ENCODE data around the gene COX6A1.
"Not testable (repeated sequence)": the region's sequence is repeated elsewhere in the genome, so short reads cannot be mapped to it uniquely, and the experiment has no call there.

Gene COX6A1

GRCh38 chr12:120479458-120479857 lies 41.5 kb downstream of the COX6A1 start:
- Histone ChIP-seq H3K27me3 (ENCODE audit: control insufficient read depth in 2 of 2, insufficient read depth in 2 of 2, low read length in 2 of 2) (no peaks in the 10 kb centered on the region), H3K4me3 (ENCODE audit: low read length in 2 of 2) (no peak overlapping the region), H3K9me3 (ENCODE audit: control insufficient read depth in 2 of 2, low read length in 2 of 2) (no peaks in the 10 kb centered on the region), H3K27ac (ENCODE audit: low read depth in 2 of 2, low read length in 2 of 2) (no peak overlapping the region), H3K4me1 (ENCODE audit: control insufficient read depth in 2 of 2, insufficient read depth in 2 of 2, low read length in 2 of 2) (peaks cover 0 to 2% of the 10 kb centered on the region in 2 donors), H3K9ac (ENCODE audit: low read depth in 1 of 2, low read length in 2 of 2) (no peak overlapping the region), H3K36me3 (ENCODE audit: control insufficient read depth in 2 of 2, insufficient read depth in 2 of 2, low read length in 2 of 2) (no peaks in the 10 kb centered on the region)

GRCh38 chr12:120480211-120480610 lies 42.3 kb downstream of the COX6A1 start:
- H3K4me1 ChIP-seq (ENCODE audit: control insufficient read depth in 2 of 2, insufficient read depth in 2 of 2, low read length in 2 of 2) = peaks cover 0 to 2% of the 10 kb centered on the region in 2 donors
- H3K27me3 ChIP-seq (ENCODE audit: control insufficient read depth in 2 of 2, insufficient read depth in 2 of 2, low read length in 2 of 2) = no peaks in the 10 kb centered on the region
- no peaks in the 10 kb centered on the region for H3K9me3 ChIP-seq (ENCODE audit: control insufficient read depth in 2 of 2, low read length in 2 of 2)
- no peak overlapping the region for H3K4me3 ChIP-seq (ENCODE audit: low read length in 2 of 2)
- H3K36me3 ChIP-seq (ENCODE audit: control insufficient read depth in 2 of 2, insufficient read depth in 2 of 2, low read length in 2 of 2) = no peaks in the 10 kb centered on the region
- H3K9ac ChIP-seq (ENCODE audit: low read depth in 1 of 2, low read length in 2 of 2) = no peak overlapping the region
- no peak overlapping the region for H3K27ac ChIP-seq (ENCODE audit: low read depth in 2 of 2, low read length in 2 of 2)

- H3K4me3 ChIP-seq (ENCODE audit: low read length in 2 of 2) = no peak overlapping the region
Observed at GRCh38 chr12:120481022-120481767, 43.3 kb downstream of the COX6A1 start.

GRCh38 chr12:120483621-120484020 lies 45.7 kb downstream of the COX6A1 start:
- H3K4me1 ChIP-seq (ENCODE audit: control insufficient read depth in 2 of 2, insufficient read depth in 2 of 2, low read length in 2 of 2) = peaks cover 0 to 2% of the 10 kb centered on the region in 2 donors
- no peaks in the 10 kb centered on the region for H3K9me3 ChIP-seq (ENCODE audit: control insufficient read depth in 2 of 2, low read length in 2 of 2)
- no peak overlapping the region for H3K4me3 ChIP-seq (ENCODE audit: low read length in 2 of 2)
- H3K27me3 ChIP-seq (ENCODE audit: control insufficient read depth in 2 of 2, insufficient read depth in 2 of 2, low read length in 2 of 2) = no peaks in the 10 kb centered on the region
- H3K27ac ChIP-seq (ENCODE audit: low read depth in 2 of 2, low read length in 2 of 2) = no peak overlapping the region
- no peak overlapping the region for H3K9ac ChIP-seq (ENCODE audit: low read depth in 1 of 2, low read length in 2 of 2)
- H3K36me3 ChIP-seq (ENCODE audit: control insufficient read depth in 2 of 2, insufficient read depth in 2 of 2, low read length in 2 of 2) = no peaks in the 10 kb centered on the region

More at GRCh38 chr12:120481022-120481767, 43.3 kb downstream of the COX6A1 start:
- Histone ChIP-seq H3K9ac (ENCODE audit: low read depth in 1 of 2, low read length in 2 of 2) (no peak overlapping the region), H3K27ac (ENCODE audit: low read depth in 2 of 2, low read length in 2 of 2) (no peak overlapping the region), H3K36me3 (ENCODE audit: control insufficient read depth in 2 of 2, insufficient read depth in 2 of 2, low read length in 2 of 2) (no peaks in the 10 kb centered on the region), H3K4me1 (ENCODE audit: control insufficient read depth in 2 of 2, insufficient read depth in 2 of 2, low read length in 2 of 2) (peaks cover 0 to 2% of the 10 kb centered on the region in 2 donors), H3K9me3 (ENCODE audit: control insufficient read depth in 2 of 2, low read length in 2 of 2) (no peaks in the 10 kb centered on the region), H3K27me3 (ENCODE audit: control insufficient read depth in 2 of 2, insufficient read depth in 2 of 2, low read length in 2 of 2) (no peaks in the 10 kb centered on the region)

- Histone ChIP-seq H3K9me3 (ENCODE audit: control insufficient read depth in 2 of 2, low read length in 2 of 2) (no peaks in the 10 kb centered on the region), H3K4me1 (ENCODE audit: control insufficient read depth in 2 of 2, insufficient read depth in 2 of 2, low read length in 2 of 2) (peaks cover 0 to 2% of the 10 kb centered on the region in 2 donors)
Observed at GRCh38 chr12:120485961-120486881, 48.3 kb downstream of the COX6A1 start.

GRCh38 chr12:120487552-120487951 lies 49.6 kb downstream of the COX6A1 start:
- not testable (repeated sequence) for H3K27me3 ChIP-seq (ENCODE audit: control insufficient read depth in 2 of 2, insufficient read depth in 2 of 2, low read length in 2 of 2); H3K9ac ChIP-seq (ENCODE audit: low read depth in 1 of 2, low read length in 2 of 2); H3K4me1 ChIP-seq (ENCODE audit: control insufficient read depth in 2 of 2, insufficient read depth in 2 of 2, low read length in 2 of 2); H3K4me3 ChIP-seq (ENCODE audit: low read length in 2 of 2); H3K27ac ChIP-seq (ENCODE audit: low read depth in 2 of 2, low read length in 2 of 2); H3K36me3 ChIP-seq (ENCODE audit: control insufficient read depth in 2 of 2, insufficient read depth in 2 of 2, low read length in 2 of 2); H3K9me3 ChIP-seq (ENCODE audit: control insufficient read depth in 2 of 2, low read length in 2 of 2)

More at GRCh38 chr12:120485961-120486881, 48.3 kb downstream of the COX6A1 start:
- Histone ChIP-seq H3K9ac (ENCODE audit: low read depth in 1 of 2, low read length in 2 of 2) (no peak overlapping the region), H3K27ac (ENCODE audit: low read depth in 2 of 2, low read length in 2 of 2) (no peak overlapping the region), H3K4me3 (ENCODE audit: low read length in 2 of 2) (no peak overlapping the region), H3K27me3 (ENCODE audit: control insufficient read depth in 2 of 2, insufficient read depth in 2 of 2, low read length in 2 of 2) (no peaks in the 10 kb centered on the region), H3K36me3 (ENCODE audit: control insufficient read depth in 2 of 2, insufficient read depth in 2 of 2, low read length in 2 of 2) (no peaks in the 10 kb centered on the region)

- no peak overlapping the region for H3K9ac ChIP-seq (ENCODE audit: low read depth in 1 of 2, low read length in 2 of 2)
- no peaks in the 10 kb centered on the region for H3K4me1 ChIP-seq (ENCODE audit: control insufficient read depth in 2 of 2, insufficient read depth in 2 of 2, low read length in 2 of 2)
- peaks cover 0 to 3% of the 10 kb centered on the region in 2 donors for H3K36me3 ChIP-seq (ENCODE audit: control insufficient read depth in 2 of 2, insufficient read depth in 2 of 2, low read length in 2 of 2)
- no peaks in the 10 kb centered on the region for H3K9me3 ChIP-seq (ENCODE audit: control insufficient read depth in 2 of 2, low read length in 2 of 2)
- no peaks in the 10 kb centered on the region for H3K27me3 ChIP-seq (ENCODE audit: control insufficient read depth in 2 of 2, insufficient read depth in 2 of 2, low read length in 2 of 2)
- no peak overlapping the region for H3K4me3 ChIP-seq (ENCODE audit: low read length in 2 of 2)
- H3K27ac ChIP-seq (ENCODE audit: low read depth in 2 of 2, low read length in 2 of 2) = no peak overlapping the region
Observed at GRCh38 chr12:120488057-120488640, 50.2 kb downstream of the COX6A1 start.

- Histone ChIP-seq H3K27ac (ENCODE audit: low read depth in 2 of 2, low read length in 2 of 2) (no peak overlapping the region), H3K9me3 (ENCODE audit: control insufficient read depth in 2 of 2, low read length in 2 of 2) (no peaks in the 10 kb centered on the region), H3K36me3 (ENCODE audit: control insufficient read depth in 2 of 2, insufficient read depth in 2 of 2, low read length in 2 of 2) (peaks cover 0 to 3% of the 10 kb centered on the region in 2 donors), H3K4me1 (ENCODE audit: control insufficient read depth in 2 of 2, insufficient read depth in 2 of 2, low read length in 2 of 2) (no peaks in the 10 kb centered on the region), H3K9ac (ENCODE audit: low read depth in 1 of 2, low read length in 2 of 2) (no peak overlapping the region), H3K27me3 (ENCODE audit: control insufficient read depth in 2 of 2, insufficient read depth in 2 of 2, low read length in 2 of 2) (no peaks in the 10 kb centered on the region), H3K4me3 (ENCODE audit: low read length in 2 of 2) (no peak overlapping the region)
Observed at GRCh38 chr12:120489018-120489417, 51.1 kb downstream of the COX6A1 start.

- Histone ChIP-seq H3K27ac (ENCODE audit: low read depth in 2 of 2, low read length in 2 of 2) (no peak overlapping the region), H3K9me3 (ENCODE audit: control insufficient read depth in 2 of 2, low read length in 2 of 2) (no peaks in the 10 kb centered on the region), H3K27me3 (ENCODE audit: control insufficient read depth in 2 of 2, insufficient read depth in 2 of 2, low read length in 2 of 2) (no peaks in the 10 kb centered on the region), H3K9ac (ENCODE audit: low read depth in 1 of 2, low read length in 2 of 2) (no peak overlapping the region), H3K4me3 (ENCODE audit: low read length in 2 of 2) (no peak overlapping the region), H3K4me1 (ENCODE audit: control insufficient read depth in 2 of 2, insufficient read depth in 2 of 2, low read length in 2 of 2) (peaks cover 2 to 5% of the 10 kb centered on the region in 2 donors), H3K36me3 (ENCODE audit: control insufficient read depth in 2 of 2, insufficient read depth in 2 of 2, low read length in 2 of 2) (peaks cover 0 to 3% of the 10 kb centered on the region in 2 donors)
Observed at GRCh38 chr12:120490325-120490724, 52.4 kb downstream of the COX6A1 start.
